Stimulated activated memory B cell treated with anti-CD40 and anti-IgM and Interleukin-4, amounts not matched to agents 10 μg/mL and 1 μg/mL and 100 μg/mL, for 72 hours (primary cell): ENCODE measurements around the gene UGT1A7.

Source experiments
- ATAC-seq: fragments of 150-1000 bp; cut with Tn5 transposase; 2 replicates; pipeline ENCODE4 v1.10.0; 2021
- H3K27ac Mint-ChIP-seq: one replicate; pipeline ENCODE4 v1.8.0; 2022; ENCODE audit warnings: mild to moderate bottlenecking, mixed read lengths
- H3K27me3 Mint-ChIP-seq: one replicate; pipeline ENCODE4 v1.8.0; 2022; ENCODE audit warnings: mixed read lengths
- H3K36me3 Mint-ChIP-seq: one replicate; pipeline ENCODE4 v1.8.0; 2022; ENCODE audit warnings: mixed read lengths
- H3K4me1 Mint-ChIP-seq: one replicate; pipeline ENCODE4 v1.8.0; 2022; ENCODE audit warnings: mixed read lengths
- H3K4me3 Mint-ChIP-seq: one replicate; pipeline ENCODE4 v1.8.0; 2022; ENCODE audit warnings: mild to moderate bottlenecking, moderate library complexity, mixed read lengths
- H3K9me3 Mint-ChIP-seq: one replicate; pipeline ENCODE4 v1.8.0; 2022; ENCODE audit warnings: mixed read lengths

UGT1A7 gene

GRCh38 chr2:233817995-233818638, 136.4 kb downstream of the UGT1A7 start:
- Mint-ChIP-seq H3K27me3 (peaks cover 39% of the 10 kb centered on the region), H3K27ac (no peak overlapping the region), H3K4me3 (no peak overlapping the region), H3K36me3 (no peaks in the 10 kb centered on the region), H3K9me3 (no peaks in the 10 kb centered on the region), H3K4me1 (no peaks in the 10 kb centered on the region)
- no peak for ATAC-seq

- no peak for ATAC-seq
- no peaks in the 10 kb centered on the region for H3K9me3 Mint-ChIP-seq
- H3K4me1 Mint-ChIP-seq, result no peaks in the 10 kb centered on the region
- H3K4me3 Mint-ChIP-seq, result no peak overlapping the region
- H3K36me3 Mint-ChIP-seq, result no peaks in the 10 kb centered on the region
- H3K27me3 Mint-ChIP-seq, result peaks cover 39% of the 10 kb centered on the region
- no peak overlapping the region for H3K27ac Mint-ChIP-seq
Observed at GRCh38 chr2:233818639-233819621, 137.2 kb downstream of the UGT1A7 start.

DNA sequence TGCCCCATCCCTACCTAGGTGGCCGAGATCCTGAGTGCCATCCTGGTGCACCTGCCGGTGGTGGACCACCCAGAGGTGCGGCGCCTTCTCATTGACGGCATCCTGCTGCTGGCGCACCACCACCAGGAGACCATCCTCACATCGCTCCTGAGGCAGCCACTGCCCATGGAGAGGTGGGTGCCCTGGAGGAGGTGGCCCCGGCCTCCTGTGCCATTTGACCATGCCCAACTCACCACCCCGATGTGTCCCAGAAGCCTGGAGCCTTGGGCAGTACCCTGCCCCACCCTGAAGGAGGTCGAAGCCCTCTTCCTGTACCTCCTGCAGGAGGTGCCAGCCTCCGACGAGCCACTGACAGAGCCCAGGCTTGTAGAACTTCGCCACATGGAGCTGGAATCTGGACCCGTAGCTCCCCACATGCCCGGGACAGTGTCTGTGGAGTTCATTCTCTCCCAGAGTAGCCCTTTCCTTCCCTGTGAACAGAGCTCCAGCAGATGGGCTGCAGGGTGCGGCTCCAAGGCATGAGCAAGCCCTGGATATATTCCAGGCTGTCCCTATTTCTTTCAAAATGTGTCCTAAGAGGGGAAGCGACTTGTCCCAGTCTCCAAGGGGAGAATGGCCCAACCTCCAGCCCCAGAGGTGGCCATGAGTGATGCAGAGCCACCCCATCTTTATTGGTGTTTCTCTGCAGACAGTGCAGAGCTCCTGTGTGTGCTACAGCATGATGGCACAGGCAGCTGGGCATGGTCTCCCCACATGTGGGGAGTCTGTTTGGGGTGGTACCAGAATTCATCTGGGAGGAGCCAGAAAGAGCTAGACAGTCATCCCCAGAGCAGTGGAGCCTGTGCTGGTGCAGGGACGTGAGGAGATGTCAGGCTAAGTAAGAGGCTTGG, 138.4 kb downstream of the UGT1A7 start:
- no peak overlapping the region for H3K4me3 Mint-ChIP-seq
- H3K9me3 Mint-ChIP-seq, result no peaks in the 10 kb centered on the region
- no peak overlapping the region for H3K27ac Mint-ChIP-seq
- H3K4me1 Mint-ChIP-seq, result no peaks in the 10 kb centered on the region
- H3K36me3 Mint-ChIP-seq, result no peaks in the 10 kb centered on the region
- H3K27me3 Mint-ChIP-seq, result peaks cover 39% of the 10 kb centered on the region
- no peak for ATAC-seq

DNA sequence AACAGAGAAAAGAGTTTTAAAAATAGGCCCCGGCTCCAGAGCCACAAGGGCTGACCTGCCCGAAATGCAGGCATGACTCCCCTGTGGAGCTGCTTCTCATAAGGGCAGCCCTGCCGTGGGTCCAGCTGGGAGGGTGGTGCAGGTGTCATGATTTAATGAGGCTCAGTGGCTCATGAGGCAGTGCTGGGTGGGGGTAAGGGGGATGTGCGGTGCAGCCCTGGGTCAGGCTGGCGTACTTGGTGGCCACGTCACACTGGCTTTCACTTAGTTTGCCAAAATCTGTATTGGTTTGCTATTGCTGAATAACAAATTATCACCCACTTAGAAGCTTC, 139.0 kb downstream of the UGT1A7 start:
- Mint-ChIP-seq H3K27ac (no peak overlapping the region), H3K9me3 (no peaks in the 10 kb centered on the region), H3K27me3 (peaks cover 39% of the 10 kb centered on the region), H3K4me3 (no peak overlapping the region), H3K4me1 (no peaks in the 10 kb centered on the region), H3K36me3 (no peaks in the 10 kb centered on the region)
- ATAC-seq, result no peak

DNA sequence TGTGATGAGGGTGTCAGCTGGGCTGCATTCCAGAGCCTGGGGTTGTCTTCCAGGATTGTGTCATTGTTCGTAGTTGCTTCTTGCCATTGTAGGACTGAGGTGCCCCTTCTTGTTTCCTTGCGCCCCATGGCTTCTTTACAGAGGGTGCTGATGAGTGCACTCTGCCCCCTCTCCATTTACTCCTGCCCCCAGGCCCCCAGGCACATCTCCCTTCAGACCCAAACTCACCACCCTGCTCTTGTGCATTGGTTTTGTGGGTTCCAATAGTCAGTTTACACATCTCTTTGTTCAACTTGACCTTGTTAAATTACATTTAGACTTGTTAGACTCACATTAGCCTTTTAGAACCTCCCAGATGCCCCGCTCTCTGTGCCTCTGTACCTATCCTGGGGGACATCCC, 139.5 kb downstream of the UGT1A7 start:
- Mint-ChIP-seq H3K27ac (no peak overlapping the region), H3K36me3 (no peaks in the 10 kb centered on the region), H3K9me3 (no peaks in the 10 kb centered on the region), H3K4me1 (no peaks in the 10 kb centered on the region), H3K27me3 (peaks cover 39% of the 10 kb centered on the region), H3K4me3 (no peak overlapping the region)
- no peak for ATAC-seq

- no peaks in the 10 kb centered on the region for H3K36me3 Mint-ChIP-seq
- H3K4me3 Mint-ChIP-seq, result no peak overlapping the region
- no peak overlapping the region for H3K27ac Mint-ChIP-seq
- no peak for ATAC-seq
- no peaks in the 10 kb centered on the region for H3K9me3 Mint-ChIP-seq
- no peaks in the 10 kb centered on the region for H3K4me1 Mint-ChIP-seq
- peaks cover 39% of the 10 kb centered on the region for H3K27me3 Mint-ChIP-seq
Observed at GRCh38 chr2:233821709-233822100, 140.0 kb downstream of the UGT1A7 start.

DNA sequence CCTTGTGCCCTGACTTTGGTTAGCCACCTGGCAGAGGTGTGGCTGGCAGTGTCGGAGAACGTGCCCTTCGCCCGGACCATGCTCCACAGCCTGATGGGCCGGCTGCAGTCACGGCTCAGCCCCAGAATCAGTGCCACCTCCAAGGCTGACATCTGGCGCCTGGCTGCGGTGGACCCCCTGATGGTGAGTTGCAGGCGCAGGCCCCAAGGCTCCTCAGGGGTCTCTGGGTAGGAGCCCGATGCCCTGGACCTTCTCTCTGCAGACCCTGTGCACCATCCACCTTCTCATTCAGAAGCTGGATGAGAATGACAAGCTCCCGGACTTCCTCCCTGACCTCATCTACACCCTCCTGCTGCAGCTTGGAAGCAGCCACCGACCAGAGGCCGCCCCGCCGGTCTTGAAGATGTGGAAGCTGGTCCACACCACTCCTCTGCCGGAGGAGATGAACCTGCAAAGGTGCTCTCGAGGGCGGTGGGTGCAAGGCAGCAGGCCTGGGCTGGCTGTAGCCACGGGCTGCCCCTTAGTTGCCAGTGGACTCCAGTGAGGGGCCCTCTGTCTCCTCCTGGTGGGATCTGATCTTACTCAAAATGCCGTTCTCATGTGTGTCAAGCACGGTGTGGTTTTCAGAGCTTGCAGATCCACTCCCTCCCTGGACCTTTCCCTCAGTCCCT, 140.5 kb downstream of the UGT1A7 start:
- Mint-ChIP-seq H3K36me3 (no peaks in the 10 kb centered on the region), H3K4me1 (no peaks in the 10 kb centered on the region), H3K27me3 (peaks cover 34% of the 10 kb centered on the region), H3K9me3 (no peaks in the 10 kb centered on the region), H3K27ac (no peak overlapping the region), H3K4me3 (no peak overlapping the region)
- ATAC-seq, result no peak
